Measurements from ENCODE around the gene CASK.

DNA sequence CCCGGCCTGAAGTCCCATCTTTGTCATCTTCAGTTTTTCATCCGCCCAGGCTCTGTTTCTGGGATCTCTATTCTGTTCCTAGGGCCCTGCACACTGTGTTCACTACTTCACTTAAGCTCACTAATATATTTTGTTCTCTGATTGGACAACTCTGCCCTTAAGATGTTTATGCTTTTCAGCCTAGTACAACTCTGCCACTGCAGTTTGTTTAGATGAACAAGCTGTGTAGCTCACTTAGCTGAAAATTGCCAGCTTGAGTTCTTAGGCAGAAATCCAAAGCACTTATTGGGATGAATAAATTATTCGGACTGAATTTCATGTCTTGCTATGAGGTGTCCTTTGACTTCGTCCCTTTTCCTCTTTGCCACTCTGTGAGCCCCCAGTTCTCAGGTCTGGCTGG is 415.4 kb downstream of the CASK start:
- no peak for TF ChIP-seq POLR2AphosphoS5 (IDR thresholded peaks at IDR 0.05)
- TF ChIP-seq, protein P1, sequence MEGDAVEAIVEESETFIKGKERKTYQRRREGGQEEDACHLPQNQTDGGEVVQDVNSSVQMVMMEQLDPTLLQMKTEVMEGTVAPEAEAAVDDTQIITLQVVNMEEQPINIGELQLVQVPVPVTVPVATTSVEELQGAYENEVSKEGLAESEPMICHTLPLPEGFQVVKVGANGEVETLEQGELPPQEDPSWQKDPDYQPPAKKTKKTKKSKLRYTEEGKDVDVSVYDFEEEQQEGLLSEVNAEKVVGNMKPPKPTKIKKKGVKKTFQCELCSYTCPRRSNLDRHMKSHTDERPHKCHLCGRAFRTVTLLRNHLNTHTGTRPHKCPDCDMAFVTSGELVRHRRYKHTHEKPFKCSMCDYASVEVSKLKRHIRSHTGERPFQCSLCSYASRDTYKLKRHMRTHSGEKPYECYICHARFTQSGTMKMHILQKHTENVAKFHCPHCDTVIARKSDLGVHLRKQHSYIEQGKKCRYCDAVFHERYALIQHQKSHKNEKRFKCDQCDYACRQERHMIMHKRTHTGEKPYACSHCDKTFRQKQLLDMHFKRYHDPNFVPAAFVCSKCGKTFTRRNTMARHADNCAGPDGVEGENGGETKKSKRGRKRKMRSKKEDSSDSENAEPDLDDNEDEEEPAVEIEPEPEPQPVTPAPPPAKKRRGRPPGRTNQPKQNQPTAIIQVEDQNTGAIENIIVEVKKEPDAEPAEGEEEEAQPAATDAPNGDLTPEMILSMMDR (IDR thresholded peaks at IDR 0.05 in 8 of 11, conservative IDR thresholded peaks at IDR 0.05 in 3 of 11) = no peak
